SK-N-SH treated with all-trans-retinoic acid at 6 μM for 48 hours (cell line): ENCODE results near the gene MRAS.

Experiments used
- ATAC-seq: fragments of 200-7000 bp; cut with Tn5 transposase; 3 replicates; pipeline ENCODE4 v1.9.1; 2020; ENCODE audit warnings: mild to moderate bottlenecking, moderate library complexity
- ARNTL ChIP-seq: fragments of 450-650 bp; formaldehyde crosslinking; IDR thresholded peaks from 2 replicates; pipeline ENCODE4 v1.5.0; 2020; ENCODE audit warnings: low read depth, mild to moderate bottlenecking, moderate library complexity, borderline replicate concordance
- BACH2 ChIP-seq: fragments of 250-450 bp; sonication (Bioruptor Pico); IDR thresholded peaks from 2 replicates; pipeline ENCODE4 v1.9.0; 2021; ENCODE audit warnings: mild to moderate bottlenecking, borderline replicate concordance
- CREB5 ChIP-seq: fragments of 250-450 bp; sonication (Bioruptor Pico); IDR thresholded peaks from 2 replicates; pipeline ENCODE4 v1.5.1; 2020; ENCODE audit warnings: low read depth, mild to moderate bottlenecking, moderate library complexity
- CSDC2 ChIP-seq: fragments of 250-450 bp; sonication (Bioruptor Pico); IDR thresholded peaks from 2 replicates; pipeline ENCODE4 v1.5.0; 2020; ENCODE audit warnings: mild to moderate bottlenecking, moderate library complexity
- CSRNP3 ChIP-seq: fragments of 250-450 bp; sonication (Bioruptor Pico); IDR thresholded peaks from 2 replicates; pipeline ENCODE4 v1.5.1; 2021; ENCODE audit warnings: mild to moderate bottlenecking, moderate library complexity
- ESRRG ChIP-seq: fragments of 250-450 bp; sonication (Bioruptor Pico); IDR thresholded peaks from 2 replicates; pipeline ENCODE4 v1.6.1; 2021; ENCODE audit warnings: mild to moderate bottlenecking
- ISL1 ChIP-seq: fragments of 250-450 bp; sonication (Bioruptor Pico); IDR thresholded peaks from 2 replicates; pipeline ENCODE4 v2.1.2; 2022; ENCODE audit warnings: mild to moderate bottlenecking, moderate library complexity
- OSR1 ChIP-seq: fragments of 250-450 bp; sonication (Bioruptor Pico); IDR thresholded peaks from 2 replicates; pipeline ENCODE4 v1.8.0; 2022; ENCODE audit warnings: moderate library complexity, mild to moderate bottlenecking, inconsistent platforms
- POU6F1 ChIP-seq: fragments of 250-450 bp; sonication (Bioruptor Pico); IDR thresholded peaks from 2 replicates; pipeline ENCODE4 v1.8.0; 2021; ENCODE audit warnings: low read depth, mild to moderate bottlenecking, moderate library complexity, borderline replicate concordance
- PPARA ChIP-seq: fragments of 250-450 bp; sonication (Bioruptor Pico); IDR thresholded peaks from 2 replicates; pipeline ENCODE4 v1.5.0; 2020; ENCODE audit warnings: mild to moderate bottlenecking, borderline replicate concordance
- RARB ChIP-seq: fragments of 250-450 bp; sonication (Bioruptor Pico); IDR thresholded peaks from 2 replicates; pipeline ENCODE4 v1.8.0; 2021; ENCODE audit warnings: mild to moderate bottlenecking, moderate library complexity
- TCF4 ChIP-seq: fragments of 250-450 bp; sonication (Bioruptor Pico); IDR thresholded peaks from 2 replicates; pipeline ENCODE4 v1.8.0; 2021; ENCODE audit warnings: mild to moderate bottlenecking, moderate library complexity, borderline replicate concordance
- TSHZ2 ChIP-seq: fragments of 250-450 bp; sonication (Bioruptor Pico); IDR thresholded peaks from 2 replicates; pipeline ENCODE4 v1.5.0; 2020; ENCODE audit warnings: mild to moderate bottlenecking, moderate library complexity
- ZC3H10 ChIP-seq: fragments of 250-450 bp; sonication (Bioruptor Pico); IDR thresholded peaks from 2 replicates; pipeline ENCODE4 v1.5.1; 2021; ENCODE audit warnings: mild to moderate bottlenecking, moderate library complexity
- ZFP3 ChIP-seq: fragments of 250-450 bp; sonication (Bioruptor Pico); IDR thresholded peaks from 2 replicates; pipeline ENCODE4 v1.5.0; 2020; ENCODE audit warnings: mild to moderate bottlenecking, moderate library complexity
- ZFP30 ChIP-seq: fragments of 450-650 bp; formaldehyde crosslinking; IDR thresholded peaks from 2 replicates; pipeline ENCODE4 v1.5.0; 2022; ENCODE audit warnings: mild to moderate bottlenecking, moderate library complexity
- ZNF565 ChIP-seq: fragments of 450-650 bp; formaldehyde crosslinking; conservative IDR thresholded peaks from 2 replicates; pipeline ENCODE4 v1.5.0; 2020; ENCODE audit warnings: low read depth, mild to moderate bottlenecking, moderate library complexity
- ZNF70 ChIP-seq: fragments of 450-650 bp; formaldehyde crosslinking; IDR thresholded peaks from 2 replicates; pipeline ENCODE4 v1.5.0; 2020; ENCODE audit warnings: mild to moderate bottlenecking, moderate library complexity
- ZNF8 ChIP-seq: fragments of 450-650 bp; formaldehyde crosslinking; IDR thresholded peaks from 2 replicates; pipeline ENCODE4 v1.5.0; 2020; ENCODE audit warnings: mild to moderate bottlenecking, moderate library complexity

MRAS gene

GRCh38 chr3:138347960-138348753 lies at the start of gene MRAS:
MRAS (plus strand) TSS chr3:138348579; CDS start chr3:138372884, 24,305 bp downstream.
- 0 out of 2 replicates have a peak, but pooled peaks have one; percentile 41 for TF ChIP-seq TSHZ2 (CRISPR knock-in tag)
- TF ChIP-seq ZNF70 = peak; percentile 95
- TF ChIP-seq ZFP3 (CRISPR knock-in tag) = no peak
- TF ChIP-seq, all 23 proteins: peak for 2

GRCh38 chr3:138300647-138301046 lies 47.7 kb upstream of the MRAS start:
- no peak for TF ChIP-seq ESRRG (CRISPR knock-in tag)
- no peak for TF ChIP-seq CSRNP3 (CRISPR knock-in tag)
- TF ChIP-seq POU6F1 (CRISPR knock-in tag) = no peak
- TF ChIP-seq TSHZ2 (CRISPR knock-in tag) = no peak
- TF ChIP-seq CSDC2 (CRISPR knock-in tag) = no peak
- no peak for TF ChIP-seq ZFP30 (CRISPR knock-in tag)
- TF ChIP-seq ARNTL = no peak
- no peak for TF ChIP-seq ZNF70
- no peak for TF ChIP-seq ZNF8 (CRISPR knock-in tag)
- no peak for TF ChIP-seq CREB5 (CRISPR knock-in tag)
- TF ChIP-seq PPARA (CRISPR knock-in tag) = no peak
- no peak for TF ChIP-seq BACH2
- no peak for TF ChIP-seq TCF4 (CRISPR knock-in tag)
- TF ChIP-seq ZNF565 (CRISPR knock-in tag) = no peak
- TF ChIP-seq OSR1 (CRISPR knock-in tag) = no peak
- TF ChIP-seq ZC3H10 = no peak
- TF ChIP-seq ISL1 (CRISPR knock-in tag) = no peak
- TF ChIP-seq ZFP3 (CRISPR knock-in tag) = no peak
- TF ChIP-seq, all 23 proteins: peak for 0

More at GRCh38 chr3:138347960-138348753, at the start of gene MRAS:
- ATAC-seq = peak; percentile 84

GRCh38 chr3:138303474-138303873 lies 44.9 kb upstream of the MRAS start:
- no peak for ATAC-seq
- TF ChIP-seq CREB5 (CRISPR knock-in tag) (no peak), TCF4 (CRISPR knock-in tag) (no peak), ZNF70 (no peak), CSRNP3 (CRISPR knock-in tag) (no peak), RARB (CRISPR knock-in tag) (no peak), OSR1 (CRISPR knock-in tag) (no peak), ARNTL (no peak), TSHZ2 (CRISPR knock-in tag) (no peak), CSDC2 (CRISPR knock-in tag) (no peak), ZFP3 (CRISPR knock-in tag) (no peak), ESRRG (CRISPR knock-in tag) (no peak)

More at GRCh38 chr3:138300647-138301046, 47.7 kb upstream of the MRAS start:
- ATAC-seq = no peak
